Parathyroid adenoma (tissue), 2 donors: ENCODE data around the gene RASAL1.

Experiments
- H2AFZ ChIP-seq: fragments of 300-600 bp; sonication (generic); one replicate; pipeline ENCODE4 v1.7.0; 2017; ENCODE audit warnings: antibody characterized with exemption, mild to moderate bottlenecking
- H3K27ac ChIP-seq: fragments of 300-600 bp; sonication (generic); one replicate; pipeline ENCODE4 v1.7.0; 2017
- H3K27me3 ChIP-seq: fragments of 300-600 bp; sonication (generic); one replicate; pipeline ENCODE4 v1.7.0; 2017; ENCODE audit warnings: low read length; ENCODE audit not compliant: control insufficient read depth, insufficient read depth
- H3K36me3 ChIP-seq: fragments of 300-600 bp; sonication (generic); one replicate; pipeline ENCODE4 v1.7.0; 2017; ENCODE audit warnings: low read length; ENCODE audit not compliant: control insufficient read depth, insufficient read depth
- H3K4me1 ChIP-seq: fragments of 300-600 bp; sonication (generic); one replicate; pipeline ENCODE4 v1.7.0; 2017; ENCODE audit warnings: control low read depth
- H3K4me2 ChIP-seq: fragments of 300-600 bp; sonication (generic); one replicate; pipeline ENCODE4 v1.7.0; 2017; ENCODE audit warnings: low read length
- H3K4me3 ChIP-seq: fragments of 300-600 bp; sonication (generic); one replicate; pipeline ENCODE4 v1.7.0; 2017; ENCODE audit warnings: low read depth, low read length
- H3K79me2 ChIP-seq: fragments of 300-600 bp; sonication (generic); one replicate; pipeline ENCODE4 v1.7.0; 2017; ENCODE audit warnings: control low read depth
- H3K9ac ChIP-seq: fragments of 300-600 bp; sonication (generic); one replicate; pipeline ENCODE4 v1.7.0; 2017; ENCODE audit warnings: mild to moderate bottlenecking
- H3K9me3 ChIP-seq: fragments of 300-600 bp; sonication (generic); one replicate; pipeline ENCODE4 v1.7.0; 2017; ENCODE audit warnings: low read length; ENCODE audit not compliant: control insufficient read depth
- CTCF ChIP-seq: fragments of 300-600 bp; sonication (generic); IDR thresholded peaks from one replicate; pipeline ENCODE4 v1.7.0; 2017; ENCODE audit warnings: antibody characterized with exemption, mild to moderate bottlenecking
- donor health status: primary hyperparathyroidism.

Gene RASAL1

GRCh38 chr12:113181975-113182374 is 46.4 kb upstream of the RASAL1 start:
- no peaks in the 10 kb centered on the region for H3K9me3 ChIP-seq
- no peak overlapping the region for H2AFZ ChIP-seq
- no peak overlapping the region for H3K9ac ChIP-seq
- TF ChIP-seq CTCF = no peak
- no peaks in the 10 kb centered on the region for H3K27me3 ChIP-seq
- peaks cover 14% of the 10 kb centered on the region for H3K79me2 ChIP-seq
- no peaks in the 10 kb centered on the region for H3K36me3 ChIP-seq
- no peak overlapping the region for H3K4me2 ChIP-seq
- H3K4me3 ChIP-seq = no peak overlapping the region
- H3K27ac ChIP-seq = no peak overlapping the region
- H3K4me1 ChIP-seq = peaks cover 13% of the 10 kb centered on the region

DNA sequence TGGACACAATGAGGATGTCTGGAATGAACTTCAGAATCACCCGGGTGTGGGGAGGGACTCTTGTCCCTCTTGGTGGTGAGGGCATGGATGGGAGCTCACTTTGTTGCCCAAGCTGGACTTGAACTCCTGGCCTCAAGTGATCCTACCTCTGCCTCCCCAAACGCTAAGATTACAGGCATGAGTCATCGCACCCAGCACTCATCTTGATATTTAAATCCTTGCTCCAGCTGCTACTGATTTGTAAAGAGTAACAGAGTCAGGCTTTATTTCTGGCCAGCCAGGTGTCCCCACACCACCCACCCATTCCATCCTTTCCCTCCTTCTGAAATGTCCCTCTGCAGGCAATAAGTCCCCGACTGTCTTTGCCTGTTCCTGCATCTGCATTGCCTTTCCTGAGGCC is 44.8 kb upstream of the RASAL1 start:
- no peak overlapping the region for H3K9ac ChIP-seq
- H3K36me3 ChIP-seq = no peaks in the 10 kb centered on the region
- peaks cover 6% of the 10 kb centered on the region for H3K4me1 ChIP-seq
- peaks cover 14% of the 10 kb centered on the region for H3K79me2 ChIP-seq
- no peaks in the 10 kb centered on the region for H3K27me3 ChIP-seq
- no peaks in the 10 kb centered on the region for H3K9me3 ChIP-seq
- H3K27ac ChIP-seq = no peak overlapping the region
- no peak overlapping the region for H3K4me3 ChIP-seq
- H2AFZ ChIP-seq = no peak overlapping the region
- no peak for TF ChIP-seq CTCF
- H3K4me2 ChIP-seq = no peak overlapping the region

GRCh38 chr12:113179023-113179422 is 43.5 kb upstream of the RASAL1 start:
- Histone ChIP-seq H3K36me3 (no peaks in the 10 kb centered on the region), H2AFZ (no peak overlapping the region), H3K4me2 (no peak overlapping the region), H3K27ac (no peak overlapping the region), H3K79me2 (peaks cover 7% of the 10 kb centered on the region), H3K4me1 (peaks cover under 1% of the 10 kb centered on the region), H3K9me3 (no peaks in the 10 kb centered on the region), H3K27me3 (no peaks in the 10 kb centered on the region), H3K9ac (no peak overlapping the region), H3K4me3 (no peak overlapping the region)
- no peak for TF ChIP-seq CTCF

GRCh38 chr12:113174461-113175384 is 39.2 kb upstream of the RASAL1 start:
- Histone ChIP-seq H3K9ac (no peak overlapping the region), H3K4me1 (peaks cover 6% of the 10 kb centered on the region), H3K4me3 (no peak overlapping the region), H3K36me3 (no peaks in the 10 kb centered on the region), H2AFZ (no peak overlapping the region), H3K27ac (no peak overlapping the region), H3K4me2 (no peak overlapping the region), H3K27me3 (no peaks in the 10 kb centered on the region), H3K9me3 (no peaks in the 10 kb centered on the region), H3K79me2 (peaks cover 3% of the 10 kb centered on the region)
- TF ChIP-seq CTCF = peak; percentile 99
